ENCODE data around the gene DARS2. TPM values are rescaled to one million over a fixed set of nuclear protein-coding genes. Genes with fewer than 3 reads are reported as not detected.

The DARS2 gene
- total and polyA plus RNA-seq, 5 donors from 2014 or later: 4.8 to 12.5 (median 9.0) TPM

GRCh38 chr1:173894189-173894588 lies 69.7 kb downstream of the DARS2 start:
- Histone ChIP-seq H3K27me3 (ENCODE audit: control insufficient read depth, insufficient read depth, low read length) (no peaks in the 10 kb centered on the region), H3K36me3 (ENCODE audit: control insufficient read depth, insufficient read depth, low read length) (peaks cover 8% of the 10 kb centered on the region), H3K27ac (ENCODE audit: insufficient read depth, low read length, poor library complexity, severe bottlenecking) (no peak overlapping the region), H3K4me3 (ENCODE audit: low read depth, low read length) (no peak overlapping the region), H3K4me1 (ENCODE audit: control insufficient read depth, insufficient read depth, low read length, poor library complexity, severe bottlenecking) (no peaks in the 10 kb centered on the region), H3K9me3 (ENCODE audit: control insufficient read depth in 2 of 2, low read length in 2 of 2) (no peaks in the 10 kb centered on the region)
- peaks cover 12 to 21% (median 20%) of the 10 kb centered on the region in 4 donors for H3K4me1 Mint-ChIP-seq
- ATAC-seq (ENCODE audit: low read depth in 2 of 2) (no peak), DNase-seq (no peak)
- no peaks in the 10 kb centered on the region for H3K27me3 Mint-ChIP-seq
- no peaks in the 10 kb centered on the region for H3K9me3 Mint-ChIP-seq
- H3K27ac Mint-ChIP-seq: no peak overlapping the region
- H3K36me3 Mint-ChIP-seq: peaks cover 37% of the 10 kb centered on the region
- H3K4me3 Mint-ChIP-seq: no peak overlapping the region

- peaks cover 17% of the 10 kb centered on the region for H3K36me3 Mint-ChIP-seq
- Histone ChIP-seq H3K27me3 (ENCODE audit: control insufficient read depth, insufficient read depth, low read length) (no peaks in the 10 kb centered on the region), H3K9me3 (ENCODE audit: control insufficient read depth in 2 of 2, low read length in 2 of 2) (no peaks in the 10 kb centered on the region), H3K4me1 (ENCODE audit: control insufficient read depth, insufficient read depth, low read length, poor library complexity, severe bottlenecking) (no peaks in the 10 kb centered on the region), H3K4me3 (ENCODE audit: low read depth, low read length) (no peak overlapping the region), H3K27ac (ENCODE audit: insufficient read depth, low read length, poor library complexity, severe bottlenecking) (no peak overlapping the region), H3K36me3 (ENCODE audit: control insufficient read depth, insufficient read depth, low read length) (no peaks in the 10 kb centered on the region)
- ATAC-seq (ENCODE audit: low read depth in 2 of 2) (no peak), DNase-seq (no peak)
- H3K9me3 Mint-ChIP-seq: peaks cover 0 to 2% (median 0%) of the 10 kb centered on the region in 7 donors
- peak overlapping the region in 1 of 3 donors; percentile 21 for H3K27ac Mint-ChIP-seq
- no peak overlapping the region for H3K4me3 Mint-ChIP-seq
- no peaks in the 10 kb centered on the region for H3K27me3 Mint-ChIP-seq
- peaks cover 11 to 22% (median 14%) of the 10 kb centered on the region in 4 donors for H3K4me1 Mint-ChIP-seq
Measured at GRCh38 chr1:173900427-173900826, 76.0 kb downstream of the DARS2 start.

DNA sequence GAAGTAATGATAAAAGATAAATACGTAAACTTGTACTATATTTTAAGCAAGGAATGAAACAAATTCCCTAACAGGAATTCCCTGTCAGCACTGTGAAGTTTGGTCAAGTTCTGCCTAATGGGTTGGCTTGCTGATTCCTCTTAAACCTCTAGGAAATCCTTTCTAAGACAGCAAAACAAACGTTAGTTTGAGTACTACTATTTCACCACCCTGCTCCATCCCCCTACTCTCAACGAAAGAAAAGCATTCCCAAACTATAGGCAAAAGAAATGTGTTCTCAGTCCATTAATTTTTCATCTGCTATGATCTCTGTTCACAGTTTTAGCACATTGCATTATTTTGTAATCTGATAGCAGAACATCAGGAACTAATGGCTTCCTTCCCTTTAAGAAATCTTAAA lies 76.5 kb downstream of the DARS2 start:
- Mint-ChIP-seq H3K27me3 (no peaks in the 10 kb centered on the region), H3K27ac (no peak overlapping the region), H3K4me3 (no peak overlapping the region), H3K36me3 (peaks cover 17% of the 10 kb centered on the region), H3K9me3 (peaks cover 0 to 2% (median 0%) of the 10 kb centered on the region in 7 donors), H3K4me1 (peaks cover 11 to 22% (median 16%) of the 10 kb centered on the region in 4 donors)
- H3K27me3 ChIP-seq (ENCODE audit: control insufficient read depth, insufficient read depth, low read length): no peaks in the 10 kb centered on the region
- no peak for DNase-seq
- H3K4me3 ChIP-seq (ENCODE audit: low read depth, low read length): no peak overlapping the region
- H3K4me1 ChIP-seq (ENCODE audit: control insufficient read depth, insufficient read depth, low read length, poor library complexity, severe bottlenecking): no peaks in the 10 kb centered on the region
- no peaks in the 10 kb centered on the region for H3K36me3 ChIP-seq (ENCODE audit: control insufficient read depth, insufficient read depth, low read length)
- ATAC-seq (ENCODE audit: low read depth in 2 of 2): no peak
- H3K9me3 ChIP-seq (ENCODE audit: control insufficient read depth in 2 of 2, low read length in 2 of 2): no peaks in the 10 kb centered on the region
- no peak overlapping the region for H3K27ac ChIP-seq (ENCODE audit: insufficient read depth, low read length, poor library complexity, severe bottlenecking)

DNA sequence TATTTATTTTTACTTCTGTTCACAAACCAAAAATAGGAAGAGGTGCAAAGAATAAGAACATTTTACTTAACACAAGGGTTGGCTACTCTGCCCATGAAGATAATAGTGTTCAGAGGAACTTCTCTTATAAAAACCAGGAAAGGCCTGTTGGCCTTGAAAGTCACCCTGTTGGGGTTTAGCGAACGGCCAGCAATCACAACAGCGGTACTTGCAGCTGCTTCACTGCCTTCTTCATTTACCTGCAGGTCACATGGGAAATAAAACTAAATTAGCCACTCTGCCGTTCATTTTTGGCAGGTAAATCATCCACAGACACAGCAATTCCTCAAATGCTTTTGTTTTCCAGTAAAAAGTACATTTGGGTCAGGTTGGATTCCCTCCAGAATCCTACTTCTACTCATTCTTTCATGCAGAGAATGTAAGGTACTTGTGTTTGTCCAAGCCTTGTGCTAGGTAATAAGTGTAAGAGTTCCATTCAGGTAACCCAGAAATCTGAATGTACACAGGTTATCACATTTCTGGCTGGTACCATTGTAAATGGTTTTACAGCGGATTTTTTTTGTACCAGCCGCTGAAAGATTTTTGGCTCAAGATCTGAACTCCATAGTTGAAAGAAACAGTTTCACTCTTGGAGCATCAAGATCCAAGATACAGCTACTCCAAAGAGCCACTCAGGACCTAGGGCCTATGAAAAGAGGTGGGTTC lies 79.5 kb downstream of the DARS2 start:
- H3K4me1 Mint-ChIP-seq: peaks cover 6 to 18% (median 13%) of the 10 kb centered on the region in 4 donors
- H3K4me3 Mint-ChIP-seq: no peak overlapping the region

More for the DNA sequence above, 79.5 kb downstream of the DARS2 start:
- Histone ChIP-seq H3K36me3 (ENCODE audit: control insufficient read depth, insufficient read depth, low read length) (no peaks in the 10 kb centered on the region), H3K9me3 (ENCODE audit: control insufficient read depth in 2 of 2, low read length in 2 of 2) (no peaks in the 10 kb centered on the region), H3K4me1 (ENCODE audit: control insufficient read depth, insufficient read depth, low read length, poor library complexity, severe bottlenecking) (no peaks in the 10 kb centered on the region), H3K27me3 (ENCODE audit: control insufficient read depth, insufficient read depth, low read length) (no peaks in the 10 kb centered on the region), H3K4me3 (ENCODE audit: low read depth, low read length) (no peak overlapping the region), H3K27ac (ENCODE audit: insufficient read depth, low read length, poor library complexity, severe bottlenecking) (no peak overlapping the region)
- no peak for DNase-seq
- no peaks in the 10 kb centered on the region for H3K27me3 Mint-ChIP-seq
- peak overlapping the region in 1 of 3 donors; percentile 62 for H3K27ac Mint-ChIP-seq
- peaks cover 29% of the 10 kb centered on the region for H3K36me3 Mint-ChIP-seq
- no peak for ATAC-seq (ENCODE audit: low read depth in 2 of 2)
- H3K9me3 Mint-ChIP-seq: peaks cover 0 to 2% (median 0%) of the 10 kb centered on the region in 7 donors

Other genes starting within 250 kb of the DARS2 start
- not detected for gene SLC9C2, start 221.6 kb upstream of the DARS2 start, total RNA-seq
- not detected for gene SLC9C2, start 221.6 kb upstream of the DARS2 start, polyA plus RNA-seq
- gene TEX50, start 189.3 kb upstream of the DARS2 start, total RNA-seq: not detected
- not detected for gene TEX50, start 189.3 kb upstream of the DARS2 start, polyA plus RNA-seq
- gene ANKRD45, start 154.8 kb upstream of the DARS2 start, total RNA-seq: not detected
- not detected for gene ANKRD45, start 154.8 kb upstream of the DARS2 start, polyA plus RNA-seq
- 27.9 TPM for gene KLHL20, start 109.7 kb upstream of the DARS2 start, total RNA-seq
- gene KLHL20, start 109.7 kb upstream of the DARS2 start, polyA plus RNA-seq: 10 to 100 TPM; 19.0 to 30.6 (median 22.1) TPM
- gene CENPL, start 210 bp downstream of the DARS2 start, total RNA-seq: 10.2 TPM
- 10 to 100 TPM in 1 of 4 donors, 1 to 10 TPM in 3; 6.7 to 10.0 (median 8.0) TPM for gene CENPL, start 210 bp downstream of the DARS2 start, polyA plus RNA-seq
- gene GAS5, start 43.3 kb downstream of the DARS2 start, total RNA-seq: 511 TPM
- 100 to 1,000 TPM; 279 to 452 (median 362) TPM for gene GAS5, start 43.3 kb downstream of the DARS2 start, polyA plus RNA-seq
- gene ZBTB37, start 43.7 kb downstream of the DARS2 start, total RNA-seq: 20.3 TPM
- gene ZBTB37, start 43.7 kb downstream of the DARS2 start, polyA plus RNA-seq: 1 to 10 TPM in 2 of 4 donors, under 1 TPM in 2; 0.78 to 1.8 (median 0.97) TPM
- gene SERPINC1, start 92.7 kb downstream of the DARS2 start, total RNA-seq: not detected
- not detected for gene SERPINC1, start 92.7 kb downstream of the DARS2 start, polyA plus RNA-seq
- gene RC3H1, start 197.7 kb downstream of the DARS2 start, total RNA-seq: 54.7 TPM
- gene RC3H1, start 197.7 kb downstream of the DARS2 start, polyA plus RNA-seq: 1 to 10 TPM; 2.8 to 6.1 (median 5.0) TPM

Measured in CD4-positive, CD25-positive, alpha-beta regulatory T cell (primary cell).